Type B pancreatic cell (in vitro differentiated cells): ENCODE results near the gene AGXT2. TPM values are rescaled to one million over a fixed set of nuclear protein-coding genes. Genes with fewer than 3 reads are reported as not detected.

Experiments
- DNase-seq: peaks from one replicate; pipeline ENCODE4 v3.0.0; 2021; ENCODE audit warnings: mixed read lengths; ENCODE audit not compliant: unreplicated experiment; ENCODE audit errors: extremely low spot score
- H3K27ac Mint-ChIP-seq: 2 replicates; pipeline ENCODE4 v1.8.0; 2021; ENCODE audit warnings: mild to moderate bottlenecking, mixed read lengths
- H3K27me3 Mint-ChIP-seq: 2 replicates; pipeline ENCODE4 v1.8.0; 2021; ENCODE audit warnings: mixed read lengths
- H3K36me3 Mint-ChIP-seq: 2 replicates; pipeline ENCODE4 v1.8.0; 2021; ENCODE audit warnings: mixed read lengths
- H3K4me1 Mint-ChIP-seq: one replicate; pipeline ENCODE4 v1.8.0; 2021; ENCODE audit warnings: mixed read lengths; ENCODE audit not compliant: unreplicated experiment
- H3K4me3 Mint-ChIP-seq: 2 replicates; pipeline ENCODE4 v1.8.0; 2021; ENCODE audit warnings: mild to moderate bottlenecking, mixed read lengths
- H3K9me3 Mint-ChIP-seq: 2 replicates; pipeline ENCODE4 v1.8.0; 2021; ENCODE audit warnings: mixed read lengths
- total RNA-seq: library from RNA; stranded (reverse); gene quantifications from 2 replicates; pipeline ENCODE4 v1.2.1, GENCODE V29; 2021; ENCODE audit warnings: low replicate concordance
- TF ChIP-seq, protein P1 (sequence below): fragments of 200-600 bp; sonication (generic); conservative IDR thresholded peaks from 2 replicates; pipeline ENCODE4 v1.5.0; 2021; ENCODE audit warnings: antibody characterized with exemption, mild to moderate bottlenecking

The AGXT2 gene
- total RNA-seq, 1 donor from 2014 or later, result not detected

DNA sequence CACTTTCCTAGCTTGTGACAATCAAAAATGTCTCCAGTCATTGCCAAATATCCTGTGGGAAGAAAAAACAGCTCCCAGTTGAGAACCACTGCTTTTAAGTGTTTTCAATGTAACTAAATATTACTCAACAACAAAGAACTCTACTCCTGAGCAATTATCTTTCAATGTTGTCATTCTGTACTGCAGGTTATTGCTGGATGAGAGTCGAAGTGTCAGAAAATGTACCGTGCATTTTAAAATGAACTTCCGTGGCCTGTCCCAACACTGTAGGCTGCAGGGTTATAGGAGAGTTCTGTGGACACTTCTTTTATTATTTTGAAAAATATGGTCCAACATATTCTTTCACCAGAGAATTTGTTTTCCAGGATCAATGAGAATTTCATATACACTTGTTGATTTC lies 34.8 kb upstream of the AGXT2 start:
- H3K4me1 Mint-ChIP-seq, result no peaks in the 10 kb centered on the region

GRCh38 chr5:35081134-35081533 lies 33.4 kb upstream of the AGXT2 start:
- DNase-seq, result no peak
- TF ChIP-seq, protein P1, sequence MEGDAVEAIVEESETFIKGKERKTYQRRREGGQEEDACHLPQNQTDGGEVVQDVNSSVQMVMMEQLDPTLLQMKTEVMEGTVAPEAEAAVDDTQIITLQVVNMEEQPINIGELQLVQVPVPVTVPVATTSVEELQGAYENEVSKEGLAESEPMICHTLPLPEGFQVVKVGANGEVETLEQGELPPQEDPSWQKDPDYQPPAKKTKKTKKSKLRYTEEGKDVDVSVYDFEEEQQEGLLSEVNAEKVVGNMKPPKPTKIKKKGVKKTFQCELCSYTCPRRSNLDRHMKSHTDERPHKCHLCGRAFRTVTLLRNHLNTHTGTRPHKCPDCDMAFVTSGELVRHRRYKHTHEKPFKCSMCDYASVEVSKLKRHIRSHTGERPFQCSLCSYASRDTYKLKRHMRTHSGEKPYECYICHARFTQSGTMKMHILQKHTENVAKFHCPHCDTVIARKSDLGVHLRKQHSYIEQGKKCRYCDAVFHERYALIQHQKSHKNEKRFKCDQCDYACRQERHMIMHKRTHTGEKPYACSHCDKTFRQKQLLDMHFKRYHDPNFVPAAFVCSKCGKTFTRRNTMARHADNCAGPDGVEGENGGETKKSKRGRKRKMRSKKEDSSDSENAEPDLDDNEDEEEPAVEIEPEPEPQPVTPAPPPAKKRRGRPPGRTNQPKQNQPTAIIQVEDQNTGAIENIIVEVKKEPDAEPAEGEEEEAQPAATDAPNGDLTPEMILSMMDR, result no peak
- Mint-ChIP-seq H3K9me3 (peaks cover 4% of the 10 kb centered on the region), H3K4me1 (no peaks in the 10 kb centered on the region), H3K36me3 (no peaks in the 10 kb centered on the region), H3K4me3 (no peak overlapping the region), H3K27ac (no peak overlapping the region), H3K27me3 (no peaks in the 10 kb centered on the region)

More for the DNA sequence above, 34.8 kb upstream of the AGXT2 start:
- Mint-ChIP-seq H3K27me3 (no peaks in the 10 kb centered on the region), H3K36me3 (no peaks in the 10 kb centered on the region), H3K9me3 (no peaks in the 10 kb centered on the region), H3K27ac (no peak overlapping the region), H3K4me3 (no peak overlapping the region)
- no peak for DNase-seq
- TF ChIP-seq, protein P1, result no peak

GRCh38 chr5:35073160-35073559 lies 25.4 kb upstream of the AGXT2 start:
- Mint-ChIP-seq H3K36me3 (no peaks in the 10 kb centered on the region), H3K4me1 (no peaks in the 10 kb centered on the region), H3K27ac (no peak overlapping the region), H3K9me3 (peaks cover 10% of the 10 kb centered on the region), H3K27me3 (no peaks in the 10 kb centered on the region), H3K4me3 (no peak overlapping the region)
- no peak for DNase-seq
- TF ChIP-seq, protein P1, result no peak

- H3K27me3 Mint-ChIP-seq, result no peaks in the 10 kb centered on the region
- H3K36me3 Mint-ChIP-seq, result no peaks in the 10 kb centered on the region
- DNase-seq, result no peak
- H3K4me1 Mint-ChIP-seq, result no peaks in the 10 kb centered on the region
- TF ChIP-seq, protein P1, result no peak
- no peak overlapping the region for H3K4me3 Mint-ChIP-seq
- no peak overlapping the region for H3K27ac Mint-ChIP-seq
- H3K9me3 Mint-ChIP-seq, result peaks cover 4% of the 10 kb centered on the region
Measured at GRCh38 chr5:35069188-35069587, 21.4 kb upstream of the AGXT2 start.

DNA sequence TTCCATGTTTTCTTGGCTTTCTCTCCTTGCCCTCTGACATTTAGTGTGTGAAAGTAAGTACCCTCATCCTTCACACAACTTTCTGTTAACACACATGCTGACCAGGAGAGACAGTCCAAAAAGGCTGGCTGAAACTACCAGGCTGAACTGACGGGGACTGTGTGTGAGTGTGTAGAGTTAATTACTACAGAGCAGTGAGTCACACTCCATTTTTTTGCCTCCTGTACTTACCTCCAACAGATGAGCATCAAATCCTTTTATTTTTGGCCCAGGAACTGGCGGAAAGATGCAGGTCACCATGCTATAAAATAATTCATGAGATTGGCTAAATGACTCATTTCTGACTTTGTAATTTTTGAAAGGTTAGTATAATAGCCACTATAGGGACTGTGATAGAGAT lies 20.2 kb upstream of the AGXT2 start:
- Mint-ChIP-seq H3K9me3 (no peaks in the 10 kb centered on the region), H3K27me3 (no peaks in the 10 kb centered on the region), H3K4me3 (no peak overlapping the region), H3K27ac (no peak overlapping the region), H3K36me3 (no peaks in the 10 kb centered on the region), H3K4me1 (no peaks in the 10 kb centered on the region)
- no peak for DNase-seq
- TF ChIP-seq, protein P1, result no peak

- no peak overlapping the region for H3K4me3 Mint-ChIP-seq
- H3K36me3 Mint-ChIP-seq, result no peaks in the 10 kb centered on the region
- H3K27ac Mint-ChIP-seq, result no peak overlapping the region
- H3K9me3 Mint-ChIP-seq, result no peaks in the 10 kb centered on the region
- DNase-seq, result no peak
- H3K4me1 Mint-ChIP-seq, result no peaks in the 10 kb centered on the region
- no peaks in the 10 kb centered on the region for H3K27me3 Mint-ChIP-seq
- TF ChIP-seq, protein P1, result no peak
Measured at GRCh38 chr5:35066260-35066795, 18.6 kb upstream of the AGXT2 start.
